PFSK-1 (cell line): ENCODE measurements around the gene MMP2.

ENCODE experiments used
- FOXP2 ChIP-seq: optimal IDR thresholded peaks from 2 replicates; pipeline ENCODE3; 2011; ENCODE audit warnings: borderline replicate concordance, control low read depth, inconsistent platforms; ENCODE audit not compliant: insufficient read depth; ENCODE audit errors: extremely low read length, extremely low read depth
- POLR2AphosphoS5 ChIP-seq: IDR thresholded peaks from 2 replicates; pipeline ENCODE4 v1.6.1; 2012; ENCODE audit warnings: low read depth, mild to moderate bottlenecking, control low read depth, low read length, moderate library complexity
- SIN3A ChIP-seq: IDR thresholded peaks from 2 replicates; pipeline ENCODE4 v1.6.1; 2012; ENCODE audit warnings: mild to moderate bottlenecking, low read length, moderate library complexity, borderline replicate concordance; ENCODE audit not compliant: insufficient read depth
- TAF1 ChIP-seq: IDR thresholded peaks from 2 replicates; pipeline ENCODE4 v1.6.1; 2012; ENCODE audit warnings: low read length, control low read depth, borderline replicate concordance; ENCODE audit not compliant: insufficient read depth
- TF ChIP-seq, protein P1 (sequence below), 2 experiments: IDR thresholded peaks; 2 replicates each; pipeline versions ENCODE4 v1.6.1 to v1.8.0; 2011 to 2012; ENCODE audit warnings: low read depth in 2 of 2, low read length in 2 of 2, control low read depth in 1 of 2, inconsistent platforms in 1 of 2, mild to moderate bottlenecking in 1 of 2, moderate library complexity in 1 of 2; ENCODE audit not compliant: insufficient read depth in 1 of 2

MMP2 gene

DNA sequence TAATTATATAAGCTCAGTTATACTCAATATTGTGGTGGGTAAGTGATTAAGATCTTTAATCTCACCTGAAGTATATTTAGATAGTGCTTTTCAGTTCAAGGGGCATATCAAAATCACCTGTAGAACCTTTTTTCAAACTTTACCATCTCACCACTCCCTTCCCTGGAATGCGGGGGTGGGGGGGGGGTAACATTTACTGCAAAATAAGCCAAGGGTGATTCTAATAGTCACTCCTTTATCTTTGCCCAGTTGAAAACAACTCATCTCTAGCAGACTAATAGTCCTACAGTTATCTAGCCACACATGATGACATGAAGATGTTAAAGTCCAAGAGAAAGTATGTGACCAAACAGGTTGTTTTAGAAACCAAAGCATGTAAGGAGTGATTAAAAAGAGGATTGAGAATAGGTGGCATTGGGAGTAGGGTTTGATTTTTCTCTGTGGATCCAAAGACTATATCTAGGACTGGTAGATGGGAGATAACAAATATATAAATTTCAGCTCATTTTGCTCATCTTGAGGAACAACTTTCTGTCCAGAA, 51.4 kb downstream of the MMP2 start:
- TF ChIP-seq, protein P1, sequence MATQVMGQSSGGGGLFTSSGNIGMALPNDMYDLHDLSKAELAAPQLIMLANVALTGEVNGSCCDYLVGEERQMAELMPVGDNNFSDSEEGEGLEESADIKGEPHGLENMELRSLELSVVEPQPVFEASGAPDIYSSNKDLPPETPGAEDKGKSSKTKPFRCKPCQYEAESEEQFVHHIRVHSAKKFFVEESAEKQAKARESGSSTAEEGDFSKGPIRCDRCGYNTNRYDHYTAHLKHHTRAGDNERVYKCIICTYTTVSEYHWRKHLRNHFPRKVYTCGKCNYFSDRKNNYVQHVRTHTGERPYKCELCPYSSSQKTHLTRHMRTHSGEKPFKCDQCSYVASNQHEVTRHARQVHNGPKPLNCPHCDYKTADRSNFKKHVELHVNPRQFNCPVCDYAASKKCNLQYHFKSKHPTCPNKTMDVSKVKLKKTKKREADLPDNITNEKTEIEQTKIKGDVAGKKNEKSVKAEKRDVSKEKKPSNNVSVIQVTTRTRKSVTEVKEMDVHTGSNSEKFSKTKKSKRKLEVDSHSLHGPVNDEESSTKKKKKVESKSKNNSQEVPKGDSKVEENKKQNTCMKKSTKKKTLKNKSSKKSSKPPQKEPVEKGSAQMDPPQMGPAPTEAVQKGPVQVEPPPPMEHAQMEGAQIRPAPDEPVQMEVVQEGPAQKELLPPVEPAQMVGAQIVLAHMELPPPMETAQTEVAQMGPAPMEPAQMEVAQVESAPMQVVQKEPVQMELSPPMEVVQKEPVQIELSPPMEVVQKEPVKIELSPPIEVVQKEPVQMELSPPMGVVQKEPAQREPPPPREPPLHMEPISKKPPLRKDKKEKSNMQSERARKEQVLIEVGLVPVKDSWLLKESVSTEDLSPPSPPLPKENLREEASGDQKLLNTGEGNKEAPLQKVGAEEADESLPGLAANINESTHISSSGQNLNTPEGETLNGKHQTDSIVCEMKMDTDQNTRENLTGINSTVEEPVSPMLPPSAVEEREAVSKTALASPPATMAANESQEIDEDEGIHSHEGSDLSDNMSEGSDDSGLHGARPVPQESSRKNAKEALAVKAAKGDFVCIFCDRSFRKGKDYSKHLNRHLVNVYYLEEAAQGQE (IDR thresholded peaks at IDR 0.05; ENCODE audit: insufficient read depth in 1 of 2, low read depth in 2 of 2, low read length in 2 of 2) = no peak
- TF ChIP-seq POLR2AphosphoS5 = no peak
- TF ChIP-seq TAF1 = no peak
- no peak for TF ChIP-seq FOXP2
- no peak for TF ChIP-seq SIN3A

DNA sequence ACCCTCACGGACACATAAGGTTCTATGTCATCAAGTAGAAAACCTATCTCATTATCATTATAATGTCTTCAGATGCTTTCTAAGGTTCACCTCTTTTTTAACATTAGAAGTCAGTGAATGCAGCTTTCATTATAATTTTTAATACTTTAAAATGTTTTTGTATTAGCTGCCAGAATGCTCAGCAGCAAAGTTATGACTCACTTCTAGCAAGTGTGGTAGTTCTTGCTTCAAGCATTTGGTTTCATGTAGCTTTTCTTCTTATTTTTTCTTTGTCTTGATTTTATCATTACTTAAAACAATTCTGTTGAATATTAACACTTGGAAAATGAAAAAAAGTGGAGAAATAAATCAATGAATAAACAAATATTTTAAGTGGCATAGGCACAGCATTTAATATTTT, 53.2 kb downstream of the MMP2 start:
- TF ChIP-seq, protein P1 (IDR thresholded peaks at IDR 0.05; ENCODE audit: insufficient read depth in 1 of 2, low read depth in 2 of 2, low read length in 2 of 2) = no peak
- TF ChIP-seq SIN3A = no peak
- no peak for TF ChIP-seq TAF1
- TF ChIP-seq POLR2AphosphoS5 = no peak
- no peak for TF ChIP-seq FOXP2

DNA sequence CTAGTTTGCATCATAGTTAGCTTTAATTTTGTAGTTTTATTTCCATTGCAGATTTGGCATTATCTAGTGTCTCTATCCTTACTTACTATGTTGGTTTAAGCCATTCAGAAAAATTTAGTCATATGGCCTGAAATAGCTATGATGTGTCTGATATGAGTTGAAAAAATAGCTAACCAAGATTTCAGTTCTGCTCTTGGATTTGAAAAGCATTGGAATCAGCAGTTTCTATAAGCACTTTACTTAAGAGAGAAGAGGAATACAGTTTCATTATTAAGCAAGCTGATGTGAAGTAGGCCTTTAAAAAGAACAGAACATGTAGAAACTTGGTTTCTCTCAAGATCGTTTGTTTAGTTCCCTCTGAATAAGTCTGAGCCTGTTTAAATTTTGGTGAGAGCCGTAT, 55.8 kb downstream of the MMP2 start:
- TF ChIP-seq SIN3A (no peak), FOXP2 (no peak), TAF1 (no peak), POLR2AphosphoS5 (no peak)
- TF ChIP-seq, protein P1 (IDR thresholded peaks at IDR 0.05; ENCODE audit: insufficient read depth in 1 of 2, low read depth in 2 of 2, low read length in 2 of 2) = no peak

- TF ChIP-seq FOXP2 (no peak), TAF1 (no peak), SIN3A (no peak), POLR2AphosphoS5 (no peak)
- TF ChIP-seq, protein P1 (IDR thresholded peaks at IDR 0.05; ENCODE audit: insufficient read depth in 1 of 2, low read depth in 2 of 2, low read length in 2 of 2) = no peak
Measured at GRCh38 chr16:55539049-55539448, 60.1 kb downstream of the MMP2 start.

DNA sequence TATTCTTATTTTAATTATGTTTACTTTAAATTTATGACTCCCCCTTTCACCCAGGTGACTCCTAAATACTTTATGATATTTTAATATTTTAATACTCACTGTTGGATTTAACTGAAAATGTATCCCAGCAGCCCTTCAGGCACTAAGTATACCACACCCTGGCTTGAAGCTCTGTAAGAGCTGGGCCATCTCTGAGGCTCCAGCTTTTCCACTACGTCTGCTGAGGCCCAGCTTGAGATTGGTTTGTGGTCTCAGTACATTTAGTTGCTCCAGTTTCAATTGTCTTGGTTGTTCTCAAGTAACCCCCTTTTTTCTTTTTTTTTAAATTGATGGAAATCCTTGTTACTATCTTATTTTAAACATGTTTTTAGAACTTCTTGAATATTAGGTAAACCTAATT, 60.5 kb downstream of the MMP2 start:
- TF ChIP-seq, protein P1 (IDR thresholded peaks at IDR 0.05; ENCODE audit: insufficient read depth in 1 of 2, low read depth in 2 of 2, low read length in 2 of 2) = no peak
- TF ChIP-seq SIN3A = no peak
- TF ChIP-seq FOXP2 = no peak
- no peak for TF ChIP-seq TAF1
- no peak for TF ChIP-seq POLR2AphosphoS5
